ENCODE data around the gene OR5AK2. TPM values are rescaled to one million over a fixed set of nuclear protein-coding genes. Genes with fewer than 3 reads are reported as not detected.

OR5AK2 gene
- total RNA-seq, 4 donors from 2014 or later: not detected

DNA sequence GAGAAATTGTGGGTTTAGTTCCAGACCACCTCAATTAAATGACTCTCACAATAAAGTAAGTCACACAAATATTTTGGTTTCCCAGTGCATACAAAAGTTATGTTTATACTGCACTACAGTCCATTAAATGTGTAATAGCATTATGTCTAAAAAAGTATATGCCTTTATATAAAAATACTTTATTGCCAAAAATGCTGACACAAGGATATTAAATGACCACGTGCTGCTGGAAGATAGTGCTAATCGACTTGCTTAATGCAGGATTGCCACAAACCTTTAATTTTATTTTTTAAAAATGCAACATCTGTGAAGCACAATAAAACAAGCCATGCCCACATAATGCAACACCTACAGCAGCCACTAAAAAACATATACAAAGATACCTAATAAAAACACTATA is 27.0 kb downstream of the OR5AK2 start:
- in situ Hi-C loops (cut with MboI; ENCODE audit: low pct_ligation_motif_present in 1 of 4, low pct_unique_long_range_greater_than_20kb in 1 of 4, low sequenced_read_pairs in 3 of 4): no loop called here

DNA sequence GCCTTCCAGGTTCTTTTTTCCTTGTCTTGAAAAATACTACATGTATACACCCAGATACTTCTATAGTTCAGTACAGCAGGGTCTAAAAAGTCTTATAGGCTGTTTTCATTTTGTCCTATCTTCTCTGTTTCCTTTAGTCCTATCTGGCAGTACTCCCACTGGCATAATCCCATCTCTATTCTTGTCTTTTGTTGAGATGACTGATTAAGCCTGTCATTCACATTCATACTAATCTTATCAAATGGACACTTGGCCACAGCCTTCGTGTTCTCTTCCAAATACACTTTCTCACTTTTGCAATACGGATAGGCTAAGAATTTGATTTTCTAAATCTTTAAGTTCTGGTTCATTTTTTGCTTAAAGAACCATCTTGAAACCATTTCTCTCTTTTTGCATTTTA is 42.8 kb downstream of the OR5AK2 start:
- H3K36me3 ChIP-seq: no peaks in the 10 kb centered on the region
- in situ Hi-C loops (cut with MboI; ENCODE audit: low pct_ligation_motif_present in 1 of 4, low pct_unique_long_range_greater_than_20kb in 1 of 4, low sequenced_read_pairs in 3 of 4) (no loop called here), intact Hi-C loops (cut with DNase I; ENCODE audit: low total_unique reads) (no loop called here)
- WGBS, 2 donors (ENCODE audit: low coverage in 1 of 2): 82 to 89% methylated on average over 2 of the region's 2 CpGs
- no peak overlapping the region for H3K4me3 ChIP-seq
- H3K9me3 ChIP-seq: no peaks in the 10 kb centered on the region
- H3K27me3 ChIP-seq: no peaks in the 10 kb centered on the region
- no peaks in the 10 kb centered on the region for H3K4me1 ChIP-seq
- H3K27ac ChIP-seq: no peak overlapping the region
- no peak for TF ChIP-seq POLR2A (IDR thresholded peaks at IDR 0.05)
- no peak for TF ChIP-seq EP300 (IDR thresholded peaks at IDR 0.05; ENCODE audit: low read depth)
- no peak for DNase-seq

More for the DNA sequence above, 27.0 kb downstream of the OR5AK2 start:
- no peak for TF ChIP-seq EP300 (IDR thresholded peaks at IDR 0.05; ENCODE audit: low read depth)
- TF ChIP-seq POLR2AphosphoS5 (IDR thresholded peaks at IDR 0.05): no peak
- TF ChIP-seq, protein P1, sequence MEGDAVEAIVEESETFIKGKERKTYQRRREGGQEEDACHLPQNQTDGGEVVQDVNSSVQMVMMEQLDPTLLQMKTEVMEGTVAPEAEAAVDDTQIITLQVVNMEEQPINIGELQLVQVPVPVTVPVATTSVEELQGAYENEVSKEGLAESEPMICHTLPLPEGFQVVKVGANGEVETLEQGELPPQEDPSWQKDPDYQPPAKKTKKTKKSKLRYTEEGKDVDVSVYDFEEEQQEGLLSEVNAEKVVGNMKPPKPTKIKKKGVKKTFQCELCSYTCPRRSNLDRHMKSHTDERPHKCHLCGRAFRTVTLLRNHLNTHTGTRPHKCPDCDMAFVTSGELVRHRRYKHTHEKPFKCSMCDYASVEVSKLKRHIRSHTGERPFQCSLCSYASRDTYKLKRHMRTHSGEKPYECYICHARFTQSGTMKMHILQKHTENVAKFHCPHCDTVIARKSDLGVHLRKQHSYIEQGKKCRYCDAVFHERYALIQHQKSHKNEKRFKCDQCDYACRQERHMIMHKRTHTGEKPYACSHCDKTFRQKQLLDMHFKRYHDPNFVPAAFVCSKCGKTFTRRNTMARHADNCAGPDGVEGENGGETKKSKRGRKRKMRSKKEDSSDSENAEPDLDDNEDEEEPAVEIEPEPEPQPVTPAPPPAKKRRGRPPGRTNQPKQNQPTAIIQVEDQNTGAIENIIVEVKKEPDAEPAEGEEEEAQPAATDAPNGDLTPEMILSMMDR (IDR thresholded peaks at IDR 0.05): no peak
- TF ChIP-seq POLR2A (IDR thresholded peaks at IDR 0.05): no peak
- Histone ChIP-seq H3K9me3 (no peaks in the 10 kb centered on the region), H3K27me3 (no peaks in the 10 kb centered on the region), H3K36me3 (no peaks in the 10 kb centered on the region), H3K4me3 (no peak overlapping the region), H3K27ac (no peak overlapping the region), H3K4me1 (no peaks in the 10 kb centered on the region)
- DNase-seq: no peak
- WGBS, 2 donors (ENCODE audit: low coverage in 1 of 2): 79% methylated on average over 2 of the region's 2 CpGs
- intact Hi-C loops (cut with DNase I; ENCODE audit: low total_unique reads): no loop called here

Other genes with a start within 250 kb of the OR5AK2 start
- not detected for gene OR9G4, start 240.2 kb upstream of the OR5AK2 start, total RNA-seq
- under 1 TPM in 2 of 4 donors, not detected in 2; 0.14 to 0.16 TPM for gene LRRC55, start 193.0 kb downstream of the OR5AK2 start, total RNA-seq
- 1 to 10 TPM in 2 of 4 donors, under 1 TPM in 1, not detected in 1; 0.68 to 2.6 (median 2.1) TPM for gene APLNR, start 248.3 kb downstream of the OR5AK2 start, total RNA-seq

Measured in transverse colon (tissue), 4 donors.